ENCODE measurements around the gene MBOAT7.

The MBOAT7 gene

DNA sequence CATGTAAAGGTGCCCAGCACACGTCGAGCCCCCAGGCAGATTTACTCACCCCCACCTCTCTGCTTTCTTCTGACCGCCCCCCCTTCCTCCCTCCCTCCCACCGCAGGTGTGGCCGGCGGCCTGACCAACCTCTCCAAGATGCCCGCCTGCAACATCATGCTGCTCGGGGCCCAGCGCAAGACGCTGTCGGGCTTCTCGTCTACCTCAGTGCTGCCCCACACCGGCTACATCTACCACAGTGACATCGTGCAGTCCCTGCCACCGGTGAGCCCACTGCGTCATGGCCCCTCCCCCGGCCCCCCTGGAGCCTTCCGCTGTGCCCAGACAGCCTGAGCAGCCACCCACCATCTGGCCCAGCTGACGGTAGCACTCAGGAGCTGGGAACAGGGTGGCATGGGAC, 65.0 kb downstream of the MBOAT7 start:
- no peaks in the 10 kb centered on the region for H3K27me3 ChIP-seq (ENCODE audit: insufficient read depth, low read depth)
- H3K79me2 ChIP-seq (ENCODE audit: insufficient read depth, low read depth) = no peaks in the 10 kb centered on the region
- no peak for TF ChIP-seq CTCF (conservative IDR thresholded peaks at IDR 0.05; ENCODE audit: low read depth, low read length)
- H3K4me2 ChIP-seq = no peak overlapping the region
- H3K36me3 ChIP-seq (ENCODE audit: insufficient read depth) = no peaks in the 10 kb centered on the region; the same call in 1 of the 2 replicates
- H3K4me1 ChIP-seq (ENCODE audit: low read depth, poor library complexity, severe bottlenecking) = no peaks in the 10 kb centered on the region
- no peak overlapping the region for H3K4me3 ChIP-seq (IDR thresholded peaks at IDR 0.05; ENCODE audit: insufficient read depth, low read depth, low read length)
- H3K27ac ChIP-seq = no peak overlapping the region
- no peak overlapping the region for H2AFZ ChIP-seq (ENCODE audit: low read depth)
- no peak overlapping the region for H3K9ac ChIP-seq
- H4K20me1 ChIP-seq (ENCODE audit: insufficient read depth) = no peaks in the 10 kb centered on the region

- no peak for TF ChIP-seq CTCF (conservative IDR thresholded peaks at IDR 0.05; ENCODE audit: low read depth, low read length)
- Histone ChIP-seq H3K27me3 (ENCODE audit: insufficient read depth, low read depth) (no peaks in the 10 kb centered on the region), H3K4me3 (IDR thresholded peaks at IDR 0.05; ENCODE audit: insufficient read depth, low read depth, low read length) (no peak overlapping the region), H3K27ac (no peak overlapping the region), H3K79me2 (ENCODE audit: insufficient read depth, low read depth) (no peaks in the 10 kb centered on the region), H3K36me3 (ENCODE audit: insufficient read depth) (no peaks in the 10 kb centered on the region; the same call in 1 of the 2 replicates), H3K4me2 (no peak overlapping the region), H4K20me1 (ENCODE audit: insufficient read depth) (no peaks in the 10 kb centered on the region), H2AFZ (ENCODE audit: low read depth) (no peak overlapping the region), H3K9ac (no peak overlapping the region), H3K4me1 (ENCODE audit: low read depth, poor library complexity, severe bottlenecking) (no peaks in the 10 kb centered on the region)
Observed at GRCh38 chr19:54123682-54124081, 65.7 kb downstream of the MBOAT7 start.
